GM21786 (cell line): Measurements from ENCODE around the gene ELOB.

Experiments
- ATAC-seq: cut with Tn5 transposase; IDR thresholded peaks from one replicate; pipeline ENCODE4 v1.9.1; 2021; ENCODE audit not compliant: unreplicated experiment

Gene ELOB

GRCh38 chr16:2724816-2725348 is 52.2 kb downstream of the ELOB start:
- no peak for ATAC-seq

- ATAC-seq: no peak
These were observed 52.9 kb downstream of the ELOB start for GRCh38 chr16:2724088-2724676.

- ATAC-seq: peak; percentile 9
These were observed 55.4 kb downstream of the ELOB start for GRCh38 chr16:2721634-2722173.
